GM12875 (cell line): ENCODE measurements around the gene CEP104.

Experiments
- H3K4me3 ChIP-seq: one replicate; pipeline ENCODE4 v1.5.1; 2011; ENCODE audit warnings: low read depth, low read length, control low read depth
- TF ChIP-seq, protein P1 (sequence below): IDR thresholded peaks from 2 replicates; pipeline ENCODE4 v1.5.1; 2011; ENCODE audit warnings: low read depth, mild to moderate bottlenecking, control low read depth, inconsistent platforms, low read length, moderate library complexity, borderline replicate concordance; ENCODE audit not compliant: insufficient read depth

The CEP104 gene

DNA sequence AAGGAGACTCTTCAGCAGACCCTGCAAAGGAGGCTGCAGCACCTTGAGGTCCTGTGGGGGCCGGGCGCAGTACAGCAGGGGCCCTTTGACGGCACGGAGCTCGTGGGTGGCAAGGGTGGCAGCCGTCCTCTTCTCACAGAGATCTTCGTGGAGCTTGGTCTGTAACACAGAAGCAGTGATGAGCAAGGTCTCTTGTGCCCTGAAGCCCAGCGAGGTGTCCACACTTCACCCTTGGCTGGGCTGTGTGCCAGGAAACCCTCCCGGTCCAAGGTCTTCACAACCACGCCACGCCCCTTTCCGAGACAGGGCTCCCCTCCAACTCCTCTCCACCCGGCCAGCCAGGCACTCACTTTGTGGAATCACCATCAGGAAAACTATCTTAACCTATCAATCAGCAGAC is 72.0 kb downstream of the CEP104 start:
- TF ChIP-seq, protein P1, sequence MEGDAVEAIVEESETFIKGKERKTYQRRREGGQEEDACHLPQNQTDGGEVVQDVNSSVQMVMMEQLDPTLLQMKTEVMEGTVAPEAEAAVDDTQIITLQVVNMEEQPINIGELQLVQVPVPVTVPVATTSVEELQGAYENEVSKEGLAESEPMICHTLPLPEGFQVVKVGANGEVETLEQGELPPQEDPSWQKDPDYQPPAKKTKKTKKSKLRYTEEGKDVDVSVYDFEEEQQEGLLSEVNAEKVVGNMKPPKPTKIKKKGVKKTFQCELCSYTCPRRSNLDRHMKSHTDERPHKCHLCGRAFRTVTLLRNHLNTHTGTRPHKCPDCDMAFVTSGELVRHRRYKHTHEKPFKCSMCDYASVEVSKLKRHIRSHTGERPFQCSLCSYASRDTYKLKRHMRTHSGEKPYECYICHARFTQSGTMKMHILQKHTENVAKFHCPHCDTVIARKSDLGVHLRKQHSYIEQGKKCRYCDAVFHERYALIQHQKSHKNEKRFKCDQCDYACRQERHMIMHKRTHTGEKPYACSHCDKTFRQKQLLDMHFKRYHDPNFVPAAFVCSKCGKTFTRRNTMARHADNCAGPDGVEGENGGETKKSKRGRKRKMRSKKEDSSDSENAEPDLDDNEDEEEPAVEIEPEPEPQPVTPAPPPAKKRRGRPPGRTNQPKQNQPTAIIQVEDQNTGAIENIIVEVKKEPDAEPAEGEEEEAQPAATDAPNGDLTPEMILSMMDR = no peak
- no peak overlapping the region for H3K4me3 ChIP-seq

DNA sequence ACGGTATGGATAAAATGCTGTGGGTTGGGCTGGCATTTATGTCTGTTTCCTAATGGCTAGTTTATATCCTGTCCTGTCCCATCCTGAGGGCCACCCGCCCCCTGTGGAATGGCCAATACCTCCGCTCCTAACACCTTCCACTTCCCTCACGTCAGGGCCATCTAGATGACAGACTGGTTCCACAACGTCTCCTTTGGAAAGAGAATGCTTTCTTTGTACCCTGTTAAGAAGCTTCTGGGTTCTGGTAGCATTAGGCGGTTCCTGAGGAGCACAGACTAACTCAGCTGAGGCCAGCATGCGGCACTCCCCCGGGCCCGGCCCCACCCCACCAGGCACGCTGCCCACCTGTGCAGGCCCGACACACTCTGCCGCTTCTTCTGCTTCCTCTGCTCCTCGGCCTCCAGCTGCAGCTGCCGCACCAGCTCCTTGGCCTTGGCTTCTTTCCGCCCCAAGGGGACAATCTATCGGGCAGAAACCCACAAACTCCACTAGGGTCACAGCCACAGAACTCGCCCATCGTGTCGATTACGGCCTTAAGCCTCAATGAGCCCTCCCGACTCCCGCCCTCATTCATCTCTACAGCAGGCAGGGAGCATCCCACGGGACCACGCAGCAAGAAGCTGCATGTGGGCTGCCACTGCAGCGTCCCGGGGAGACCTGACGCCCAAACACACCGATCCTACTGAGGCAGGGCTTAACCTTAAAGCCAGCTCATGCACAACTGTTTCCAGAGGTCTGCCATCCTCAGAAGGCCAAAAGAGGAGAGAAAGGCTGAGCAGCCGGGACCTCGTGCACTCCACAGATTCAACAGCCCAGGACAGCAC is 73.1 kb downstream of the CEP104 start:
- no peak overlapping the region for H3K4me3 ChIP-seq
- TF ChIP-seq, protein P1 = no peak

GRCh38 chr1:3780901-3781300 is 76.1 kb downstream of the CEP104 start:
- TF ChIP-seq, protein P1 = no peak
- H3K4me3 ChIP-seq = no peak overlapping the region

DNA sequence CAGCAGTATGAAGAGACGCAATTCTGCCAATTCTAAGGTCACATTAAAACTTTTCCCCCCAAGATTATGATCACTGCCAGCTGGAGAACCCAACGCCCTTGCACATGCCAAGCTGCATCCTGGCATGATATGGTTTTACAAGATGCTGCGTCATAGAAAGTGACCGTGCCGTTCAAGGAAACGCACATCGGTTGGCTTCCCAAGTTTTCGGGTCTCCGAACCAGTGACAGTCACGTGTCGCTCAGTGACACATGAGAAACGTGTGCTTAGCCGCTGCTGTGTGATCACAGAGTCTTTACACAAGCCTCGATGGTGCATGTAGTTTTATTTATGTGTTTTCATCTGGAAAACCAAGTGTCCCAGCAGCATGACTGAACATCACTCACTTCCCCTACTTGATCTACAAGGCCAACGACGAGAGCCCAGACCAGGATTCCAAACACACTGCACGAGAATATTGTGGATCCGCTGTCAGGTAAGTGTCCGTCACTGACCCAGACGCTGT is 77.0 kb downstream of the CEP104 start:
- no peak overlapping the region for H3K4me3 ChIP-seq
- TF ChIP-seq, protein P1 = no peak

DNA sequence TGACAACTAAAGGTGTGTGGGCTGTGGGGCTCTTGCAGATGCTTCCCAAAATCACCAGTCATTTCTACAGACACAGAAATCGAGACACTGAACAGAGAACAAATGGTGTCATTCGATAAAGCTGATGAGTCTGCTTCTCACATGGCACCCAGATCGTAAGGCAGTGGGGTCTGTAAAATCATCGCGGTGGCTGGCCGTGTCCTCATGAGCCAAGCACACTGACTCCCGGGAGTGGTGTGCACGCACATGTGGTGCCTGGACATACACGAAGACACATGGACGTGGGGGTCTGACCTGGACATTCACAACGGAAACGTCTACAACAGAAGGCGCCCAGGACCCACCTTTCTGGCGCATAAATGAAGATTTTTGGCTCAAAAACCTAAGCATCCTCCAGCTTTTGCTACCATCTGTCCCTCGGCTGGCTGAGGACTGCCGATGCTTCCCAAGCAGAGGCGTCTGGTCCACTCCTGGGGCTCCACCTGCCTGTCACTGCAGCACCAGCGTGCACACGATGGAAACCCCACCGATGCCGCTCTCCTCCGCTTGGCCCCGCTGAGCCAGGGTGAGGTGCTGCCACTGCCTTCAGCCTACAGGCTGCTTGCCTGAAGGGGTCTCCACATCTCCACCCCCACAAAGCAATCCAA is 77.6 kb downstream of the CEP104 start:
- TF ChIP-seq, protein P1 = no peak
- no peak overlapping the region for H3K4me3 ChIP-seq

GRCh38 chr1:3778590-3779264 is 78.3 kb downstream of the CEP104 start:
- TF ChIP-seq, protein P1 = no peak
- H3K4me3 ChIP-seq = no peak overlapping the region
